ENCODE measurements around the gene AOPEP.

Gene AOPEP

GRCh38 chr9:94985649-94986048, 259.1 kb downstream of the AOPEP start:
- H3K9ac ChIP-seq (ENCODE audit: low read depth, low read length), result no peak overlapping the region
- H3K27ac ChIP-seq (ENCODE audit: low read depth, low read length), result no peak overlapping the region
- peaks cover 7% of the 10 kb centered on the region for H3K4me1 ChIP-seq (ENCODE audit: control insufficient read depth, insufficient read depth, low read length)
- no peaks in the 10 kb centered on the region for H3K9me3 ChIP-seq (ENCODE audit: control insufficient read depth, insufficient read depth, low read length)
- H3K4me3 ChIP-seq (ENCODE audit: low read depth, low read length), result no peak overlapping the region
- no peaks in the 10 kb centered on the region for H3K27me3 ChIP-seq (ENCODE audit: control insufficient read depth, insufficient read depth, low read length)
- H3K36me3 ChIP-seq (ENCODE audit: control insufficient read depth, insufficient read depth, low read length), result no peaks in the 10 kb centered on the region

- no peaks in the 10 kb centered on the region for H3K27me3 ChIP-seq (ENCODE audit: control insufficient read depth, insufficient read depth, low read length)
- no peaks in the 10 kb centered on the region for H3K9me3 ChIP-seq (ENCODE audit: control insufficient read depth, insufficient read depth, low read length)
- no peaks in the 10 kb centered on the region for H3K36me3 ChIP-seq (ENCODE audit: control insufficient read depth, insufficient read depth, low read length)
- H3K4me3 ChIP-seq (ENCODE audit: low read depth, low read length), result no peak overlapping the region
- H3K4me1 ChIP-seq (ENCODE audit: control insufficient read depth, insufficient read depth, low read length), result no peaks in the 10 kb centered on the region
- H3K9ac ChIP-seq (ENCODE audit: low read depth, low read length), result no peak overlapping the region
- no peak overlapping the region for H3K27ac ChIP-seq (ENCODE audit: low read depth, low read length)
These were observed 261.2 kb downstream of the AOPEP start for GRCh38 chr9:94987731-94988130.

- H3K27ac ChIP-seq (ENCODE audit: low read depth, low read length), result no peak overlapping the region
- no peaks in the 10 kb centered on the region for H3K36me3 ChIP-seq (ENCODE audit: control insufficient read depth, insufficient read depth, low read length)
- H3K27me3 ChIP-seq (ENCODE audit: control insufficient read depth, insufficient read depth, low read length), result no peaks in the 10 kb centered on the region
- H3K4me1 ChIP-seq (ENCODE audit: control insufficient read depth, insufficient read depth, low read length), result peaks cover 14% of the 10 kb centered on the region; the same call in 1 of the 2 replicates
- no peak overlapping the region for H3K9ac ChIP-seq (ENCODE audit: low read depth, low read length)
- H3K9me3 ChIP-seq (ENCODE audit: control insufficient read depth, insufficient read depth, low read length), result no peaks in the 10 kb centered on the region
- H3K4me3 ChIP-seq (ENCODE audit: low read depth, low read length), result no peak overlapping the region
These were observed 264.5 kb downstream of the AOPEP start for GRCh38 chr9:94990897-94991561.

- Histone ChIP-seq H3K27me3 (ENCODE audit: control insufficient read depth, insufficient read depth, low read length) (no peaks in the 10 kb centered on the region), H3K9ac (ENCODE audit: low read depth, low read length) (no peak overlapping the region), H3K4me3 (ENCODE audit: low read depth, low read length) (no peak overlapping the region), H3K27ac (ENCODE audit: low read depth, low read length) (no peak overlapping the region), H3K9me3 (ENCODE audit: control insufficient read depth, insufficient read depth, low read length) (no peaks in the 10 kb centered on the region), H3K36me3 (ENCODE audit: control insufficient read depth, insufficient read depth, low read length) (no peaks in the 10 kb centered on the region), H3K4me1 (ENCODE audit: control insufficient read depth, insufficient read depth, low read length) (peaks cover 14% of the 10 kb centered on the region; the same call in 1 of the 2 replicates)
These were observed 265.7 kb downstream of the AOPEP start for GRCh38 chr9:94991961-94992907.

- H3K4me1 ChIP-seq (ENCODE audit: control insufficient read depth, insufficient read depth, low read length), result peaks cover 14% of the 10 kb centered on the region; the same call in 1 of the 2 replicates
- no peaks in the 10 kb centered on the region for H3K36me3 ChIP-seq (ENCODE audit: control insufficient read depth, insufficient read depth, low read length)
- H3K4me3 ChIP-seq (ENCODE audit: low read depth, low read length), result no peak overlapping the region
- H3K27me3 ChIP-seq (ENCODE audit: control insufficient read depth, insufficient read depth, low read length), result no peaks in the 10 kb centered on the region
- H3K9me3 ChIP-seq (ENCODE audit: control insufficient read depth, insufficient read depth, low read length), result no peaks in the 10 kb centered on the region
- H3K27ac ChIP-seq (ENCODE audit: low read depth, low read length), result no peak overlapping the region
- no peak overlapping the region for H3K9ac ChIP-seq (ENCODE audit: low read depth, low read length)
These were observed 266.8 kb downstream of the AOPEP start for GRCh38 chr9:94993160-94993820.

- no peaks in the 10 kb centered on the region for H3K27me3 ChIP-seq (ENCODE audit: control insufficient read depth, insufficient read depth, low read length)
- H3K4me3 ChIP-seq (ENCODE audit: low read depth, low read length), result no peak overlapping the region
- H3K36me3 ChIP-seq (ENCODE audit: control insufficient read depth, insufficient read depth, low read length), result no peaks in the 10 kb centered on the region
- no peak overlapping the region for H3K9ac ChIP-seq (ENCODE audit: low read depth, low read length)
- no peaks in the 10 kb centered on the region for H3K9me3 ChIP-seq (ENCODE audit: control insufficient read depth, insufficient read depth, low read length)
- H3K27ac ChIP-seq (ENCODE audit: low read depth, low read length), result no peak overlapping the region
- H3K4me1 ChIP-seq (ENCODE audit: control insufficient read depth, insufficient read depth, low read length), result peaks cover 14% of the 10 kb centered on the region; the same call in 1 of the 2 replicates
These were observed 267.3 kb downstream of the AOPEP start for GRCh38 chr9:94993821-94994165.

GRCh38 chr9:94995048-94995693, 268.7 kb downstream of the AOPEP start:
- Histone ChIP-seq H3K27ac (ENCODE audit: low read depth, low read length) (no peak overlapping the region), H3K9ac (ENCODE audit: low read depth, low read length) (no peak overlapping the region)

GRCh38 chr9:94996641-94997040, 270.1 kb downstream of the AOPEP start:
- H3K9ac ChIP-seq (ENCODE audit: low read depth, low read length), result no peak overlapping the region
- H3K36me3 ChIP-seq (ENCODE audit: control insufficient read depth, insufficient read depth, low read length), result no peaks in the 10 kb centered on the region
- peaks cover 3% of the 10 kb centered on the region; the same call in 1 of the 2 replicates for H3K27me3 ChIP-seq (ENCODE audit: control insufficient read depth, insufficient read depth, low read length)
- H3K9me3 ChIP-seq (ENCODE audit: control insufficient read depth, insufficient read depth, low read length), result no peaks in the 10 kb centered on the region
- H3K4me1 ChIP-seq (ENCODE audit: control insufficient read depth, insufficient read depth, low read length), result peaks cover 14% of the 10 kb centered on the region; the same call in 1 of the 2 replicates
- peak overlapping the region; percentile 4 for H3K27ac ChIP-seq (ENCODE audit: low read depth, low read length)
- H3K4me3 ChIP-seq (ENCODE audit: low read depth, low read length), result no peak overlapping the region

More at GRCh38 chr9:94995048-94995693, 268.7 kb downstream of the AOPEP start:
- Histone ChIP-seq H3K9me3 (ENCODE audit: control insufficient read depth, insufficient read depth, low read length) (no peaks in the 10 kb centered on the region), H3K4me3 (ENCODE audit: low read depth, low read length) (no peak overlapping the region), H3K4me1 (ENCODE audit: control insufficient read depth, insufficient read depth, low read length) (peaks cover 14% of the 10 kb centered on the region; the same call in 1 of the 2 replicates), H3K36me3 (ENCODE audit: control insufficient read depth, insufficient read depth, low read length) (no peaks in the 10 kb centered on the region), H3K27me3 (ENCODE audit: control insufficient read depth, insufficient read depth, low read length) (no peaks in the 10 kb centered on the region)

- Histone ChIP-seq H3K36me3 (ENCODE audit: control insufficient read depth, insufficient read depth, low read length) (no peaks in the 10 kb centered on the region), H3K27me3 (ENCODE audit: control insufficient read depth, insufficient read depth, low read length) (peaks cover 14% of the 10 kb centered on the region), H3K27ac (ENCODE audit: low read depth, low read length) (no peak overlapping the region), H3K9me3 (ENCODE audit: control insufficient read depth, insufficient read depth, low read length) (no peaks in the 10 kb centered on the region), H3K4me1 (ENCODE audit: control insufficient read depth, insufficient read depth, low read length) (peaks cover 14% of the 10 kb centered on the region; the same call in 1 of the 2 replicates), H3K9ac (ENCODE audit: low read depth, low read length) (no peak overlapping the region), H3K4me3 (ENCODE audit: low read depth, low read length) (no peak overlapping the region)
These were observed 271.2 kb downstream of the AOPEP start for GRCh38 chr9:94997727-94998126.

- Histone ChIP-seq H3K36me3 (ENCODE audit: control insufficient read depth, insufficient read depth, low read length) (no peaks in the 10 kb centered on the region), H3K9me3 (ENCODE audit: control insufficient read depth, insufficient read depth, low read length) (no peaks in the 10 kb centered on the region), H3K4me3 (ENCODE audit: low read depth, low read length) (no peak overlapping the region), H3K9ac (ENCODE audit: low read depth, low read length) (no peak overlapping the region), H3K27ac (ENCODE audit: low read depth, low read length) (no peak overlapping the region), H3K4me1 (ENCODE audit: control insufficient read depth, insufficient read depth, low read length) (peaks cover 7% of the 10 kb centered on the region; the same call in 1 of the 2 replicates), H3K27me3 (ENCODE audit: control insufficient read depth, insufficient read depth, low read length) (peaks cover 30% of the 10 kb centered on the region)
These were observed 273.3 kb downstream of the AOPEP start for GRCh38 chr9:94999832-95000231.
